Left lobe of liver (tissue), 2 donors: ENCODE data around the gene MMP23B. TPM values are rescaled to one million over a fixed set of nuclear protein-coding genes. Genes with fewer than 3 reads are reported as not detected.
"Not testable (repeated sequence)": the region's sequence is repeated elsewhere in the genome, so short reads cannot be mapped to it uniquely, and the experiment has no call there.

Experiments
- ATAC-seq: fragments of 200-7000 bp; cut with Tn5 transposase; one replicate; pipeline ENCODE4 v1.9.1; 2020; ENCODE audit warnings: mild to moderate bottlenecking, moderate library complexity
- DNase-seq: peaks from one replicate; pipeline ENCODE4 v3.0.0-alpha.2; 2020; ENCODE audit warnings: low spot score
- total RNA-seq: library from RNA; stranded (reverse); gene quantifications from one replicate; pipeline ENCODE4 v1.2.1, GENCODE V29; 2021
- donor health status: DM: no; HTN: no; CAD: no; lungs with moderate emphysema.
- donor health status: DM: no; HTN: yes; CAD: no.

The MMP23B gene
- total RNA-seq, 1 donor from 2014 or later: 1.6 TPM

DNA sequence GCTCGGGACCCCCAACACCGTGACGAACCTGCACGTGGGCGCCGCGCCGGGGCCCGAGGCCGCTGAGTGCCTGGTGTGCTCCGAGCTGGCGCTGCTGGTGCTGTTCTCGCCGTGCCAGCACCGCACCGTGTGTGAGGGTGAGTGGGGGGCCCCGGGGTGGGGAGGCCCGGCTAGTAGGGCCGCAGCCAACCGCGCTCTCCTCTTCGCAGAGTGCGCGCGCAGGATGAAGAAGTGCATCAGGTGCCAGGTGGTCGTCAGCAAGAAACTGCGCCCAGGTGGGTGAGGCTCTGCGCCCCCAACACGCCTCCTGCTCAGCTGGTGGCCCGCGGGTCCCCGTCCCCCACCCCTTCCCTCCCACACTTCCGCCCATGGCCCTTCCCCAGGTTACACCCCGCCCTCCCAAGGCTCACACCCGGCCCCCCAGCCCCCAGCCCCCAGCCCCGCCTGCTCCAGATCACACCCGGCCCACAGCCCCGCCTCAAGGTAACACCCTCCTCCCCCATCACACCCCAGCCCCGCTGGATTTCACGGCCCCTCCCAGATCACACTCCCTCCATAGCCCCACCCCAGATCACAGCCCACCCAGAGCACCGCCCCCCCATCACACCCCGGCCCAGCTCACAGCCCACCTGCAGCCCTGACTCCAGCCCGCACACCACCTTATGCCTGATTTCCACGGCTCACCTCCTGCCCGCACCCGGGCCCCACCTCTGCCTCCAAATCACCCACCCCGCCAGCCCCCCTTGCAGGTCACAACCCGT is 2.4 kb upstream of the MMP23B start:
- ATAC-seq (no peak), DNase-seq (no peak)

- peak; percentile 51 for DNase-seq
- ATAC-seq: peak; percentile 5
Observed at GRCh38 chr1:1630191-1630964, 1.6 kb upstream of the MMP23B start.

- ATAC-seq (peak; percentile 66), DNase-seq (peak; percentile 67)
Observed at GRCh38 chr1:1630965-1631781, 800 bp upstream of the MMP23B start.

GRCh38 chr1:1633409-1633808 is 1.4 kb downstream of the MMP23B start:
- not testable (repeated sequence) for DNase-seq, ATAC-seq

DNA sequence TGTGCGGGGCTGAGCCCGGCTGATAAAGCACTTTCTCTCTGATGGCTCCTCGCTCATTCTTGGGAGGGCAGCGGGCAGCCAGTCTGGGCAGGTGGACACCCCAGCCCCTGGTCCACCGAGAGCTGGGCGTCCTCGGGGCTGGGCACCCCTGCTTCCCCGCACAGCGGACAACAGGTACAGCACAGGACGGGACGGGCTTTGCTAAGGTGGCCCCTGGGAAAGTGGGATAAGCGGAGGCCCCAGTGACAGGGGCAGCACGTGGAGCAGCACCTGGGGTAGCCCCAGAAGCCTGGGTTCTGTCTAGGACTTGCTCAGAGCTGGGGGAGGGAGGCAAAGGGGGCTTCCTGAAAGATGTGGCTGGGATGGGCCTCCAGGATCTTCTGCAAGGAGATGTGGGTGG is 2.6 kb downstream of the MMP23B start:
- ATAC-seq: not testable (repeated sequence)
- DNase-seq: peak; percentile 34

GRCh38 chr1:1636621-1637478 is 4.9 kb downstream of the MMP23B start:
- not testable (repeated sequence) for ATAC-seq
- peak; percentile 40 for DNase-seq

- ATAC-seq: not testable (repeated sequence)
- DNase-seq: peak; percentile 32
Observed at GRCh38 chr1:1637479-1637875, 5.5 kb downstream of the MMP23B start.

- not testable (repeated sequence) for ATAC-seq
- DNase-seq: peak; percentile 22
Observed at GRCh38 chr1:1638528-1638927, 6.6 kb downstream of the MMP23B start.

- DNase-seq: peak; percentile 11
- ATAC-seq: not testable (repeated sequence)
Observed at GRCh38 chr1:1639368-1639767, 7.4 kb downstream of the MMP23B start.

- ATAC-seq: not testable (repeated sequence)
- peak; percentile 29 for DNase-seq
Observed at GRCh38 chr1:1640081-1640480, 8.1 kb downstream of the MMP23B start.

DNA sequence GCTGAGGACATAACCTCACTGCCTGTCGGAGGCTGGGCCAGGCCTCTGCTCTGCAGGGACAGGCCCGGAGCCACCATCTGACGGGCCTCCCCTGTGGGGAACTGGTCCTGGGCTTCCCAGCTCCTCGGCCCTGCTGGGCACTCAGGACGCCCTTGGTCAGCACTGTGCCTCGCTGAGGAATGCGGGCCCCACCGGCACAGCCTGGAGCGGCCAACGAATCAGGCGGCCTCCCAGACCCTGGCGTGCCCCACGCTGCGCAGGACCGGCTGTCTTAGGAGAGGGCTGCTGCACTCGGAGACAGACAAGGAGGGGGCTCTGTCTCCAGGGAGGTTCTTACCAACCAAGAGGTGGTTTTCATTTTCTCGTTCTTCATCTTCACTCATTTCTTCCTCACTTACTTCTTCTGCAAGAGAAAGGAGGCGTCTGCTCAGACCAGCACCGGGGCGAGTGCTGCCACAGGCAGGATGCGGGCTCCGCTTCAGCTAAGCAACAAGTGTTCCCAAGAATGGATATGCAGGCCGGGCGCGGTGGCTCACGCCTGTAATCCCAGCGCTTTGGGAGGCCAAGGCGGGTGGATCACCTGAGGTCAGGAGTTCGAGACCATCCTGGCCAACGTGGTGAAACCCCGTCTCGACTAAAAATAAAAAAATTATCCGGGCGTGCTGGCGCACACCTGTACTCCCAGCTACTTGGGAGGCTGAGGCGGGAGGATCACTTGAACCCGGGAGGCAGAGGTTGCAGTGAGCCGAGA is 8.9 kb downstream of the MMP23B start:
- DNase-seq: peak; percentile 21
- not testable (repeated sequence) for ATAC-seq

- ATAC-seq, DNase-seq: not testable (repeated sequence)
Observed at GRCh38 chr1:1646326-1646725, 14.4 kb downstream of the MMP23B start.

GRCh38 chr1:1647567-1648241 is 15.7 kb downstream of the MMP23B start:
- DNase-seq (peak; percentile 34), ATAC-seq (peak; percentile 38)

DNA sequence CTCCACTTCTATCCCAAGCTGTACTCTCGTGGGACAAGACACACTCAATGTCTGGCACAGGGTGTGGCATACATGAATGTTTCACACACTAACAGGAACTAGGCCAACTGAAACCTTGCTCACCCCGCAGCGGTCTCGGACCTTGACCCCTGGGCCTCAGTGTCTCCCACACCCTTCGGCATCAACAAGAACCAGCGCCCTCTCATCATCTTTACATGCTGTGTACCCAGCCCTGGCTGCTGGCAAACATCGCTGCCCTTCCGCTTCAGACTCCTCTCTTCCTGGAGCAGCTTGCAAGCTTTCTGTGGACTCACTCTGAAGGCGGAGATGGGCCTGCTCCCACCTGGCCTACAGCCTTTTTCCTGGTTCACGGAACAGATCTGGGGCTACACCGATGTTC is 16.3 kb downstream of the MMP23B start:
- peak; percentile 36 for ATAC-seq
- peak; percentile 33 for DNase-seq

DNA sequence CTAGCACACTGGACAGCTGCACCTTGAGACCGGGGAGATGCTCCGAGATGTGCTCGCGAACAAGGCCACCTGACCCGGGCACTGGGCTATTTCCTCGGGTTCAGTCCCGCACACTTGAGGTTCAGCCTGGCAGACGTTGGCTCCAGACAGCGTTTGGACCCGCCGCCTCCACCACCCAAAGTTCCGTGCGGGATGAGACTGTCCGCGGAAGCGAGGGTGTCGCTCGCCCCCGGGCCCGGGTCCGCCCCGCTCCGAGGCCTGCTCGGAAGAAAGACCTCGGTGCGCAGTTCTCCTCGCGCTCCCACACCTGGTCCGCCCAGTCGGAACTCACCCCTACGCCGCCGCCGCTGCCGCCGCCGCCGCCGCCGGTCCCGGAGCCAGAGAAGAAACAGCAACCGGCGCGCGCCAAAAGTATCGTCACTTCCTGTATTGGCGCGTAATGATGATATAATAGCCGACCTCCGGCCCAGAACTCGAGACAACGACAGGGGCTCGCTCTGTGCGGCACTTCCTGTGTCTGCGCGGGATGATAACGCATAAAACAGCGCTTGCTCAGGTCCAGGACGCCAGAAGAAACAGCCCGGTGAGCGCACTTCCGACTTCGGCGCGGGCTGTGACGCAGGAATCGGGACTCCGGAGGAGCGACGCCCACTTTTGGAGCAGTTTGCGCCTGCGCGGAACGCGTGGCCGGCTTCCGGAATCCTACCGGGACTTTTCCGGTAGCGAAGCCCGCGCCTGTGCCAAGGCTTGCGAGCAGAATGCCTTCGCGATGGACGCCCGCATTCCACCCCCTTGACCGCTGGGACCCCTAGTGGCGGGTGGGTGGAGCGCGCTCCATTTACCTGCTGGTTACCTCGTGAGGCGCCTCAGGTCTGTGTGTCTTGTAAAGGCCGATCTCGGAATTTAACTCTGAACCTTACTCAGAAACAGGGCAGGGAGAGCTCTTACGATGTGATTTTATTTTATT is 26.9 kb downstream of the MMP23B start, which contains the start of gene CDK11B:
Gene CDK11B, minus strand, starts transcription at position 422 of the 967 bp plus-strand sequence. CDS start 1,519 bp downstream, outside the sequence.
- DNase-seq: peak; percentile 99
- ATAC-seq: peak; percentile 93

DNA sequence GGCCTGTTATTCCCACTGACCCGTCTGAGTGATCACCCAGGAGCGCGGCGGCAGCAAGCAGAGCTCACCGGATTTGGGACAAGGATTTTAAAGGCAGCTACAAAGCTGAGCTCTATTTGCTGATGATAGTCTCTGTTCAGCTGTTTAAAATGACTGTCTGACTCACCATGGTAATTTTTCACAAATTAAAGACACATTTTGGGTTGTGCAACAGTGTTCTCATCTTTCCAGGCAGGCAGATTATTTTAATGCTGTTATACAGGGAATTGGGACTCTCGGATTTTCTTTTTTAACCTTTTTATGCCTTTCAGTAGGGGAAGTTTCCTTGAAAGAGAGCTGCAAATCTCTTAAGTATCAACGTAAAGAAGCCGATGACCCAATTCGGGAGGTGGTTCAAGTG is 30.4 kb downstream of the MMP23B start:
- ATAC-seq, DNase-seq: not testable (repeated sequence)

DNA sequence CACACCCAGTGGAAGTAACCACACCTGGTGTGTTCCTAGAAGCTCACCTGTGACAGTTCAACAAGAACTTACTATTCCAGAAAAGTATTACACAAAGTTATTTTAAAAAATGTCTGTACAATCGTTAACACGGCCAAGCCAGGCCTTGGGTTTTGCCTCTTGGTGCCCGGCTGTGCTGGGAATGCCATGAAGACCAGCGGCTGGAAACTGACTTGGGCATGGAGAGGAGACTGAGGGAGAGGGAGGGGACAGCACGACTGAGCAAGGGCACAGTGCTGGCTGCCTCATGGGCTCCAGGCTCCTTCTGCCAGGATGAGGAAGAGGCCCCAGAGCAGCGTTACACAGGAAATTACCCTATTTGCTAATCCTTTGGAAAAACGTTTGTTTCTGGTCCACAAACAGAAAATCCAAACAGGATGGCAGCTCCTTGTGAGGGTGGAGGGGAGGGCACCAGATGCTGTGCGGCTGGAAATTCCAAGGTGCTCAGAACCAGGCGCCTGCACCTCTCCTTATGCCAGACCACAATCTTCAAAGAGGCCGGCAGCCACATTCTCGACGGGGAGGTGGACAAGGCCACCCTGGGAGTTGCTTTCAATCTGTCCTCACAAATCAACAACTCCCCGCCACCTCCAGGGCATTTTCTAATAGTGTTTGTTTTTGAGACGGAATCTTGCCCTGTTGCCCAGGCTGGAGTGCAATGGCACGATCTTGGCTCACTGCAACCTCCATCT is 31.0 kb downstream of the MMP23B start:
- ATAC-seq, DNase-seq: not testable (repeated sequence)
